LNCaP clone FGC (cell line): ENCODE results near the gene PLIN3.
A peak's percentile ranks its signal among the peaks of the same experiment; 100 is the strongest.
"Not testable (repeated sequence)": the region's sequence is repeated elsewhere in the genome, so short reads cannot be mapped to it uniquely, and the experiment has no call there.

Experiments
- DNase-seq: peaks from one replicate; pipeline ENCODE4 v3.0.0-alpha.2; 2011; ENCODE audit warnings: low read depth
- H3K4me3 ChIP-seq: 2 replicates; pipeline ENCODE4 v1.5.1; 2011; ENCODE audit warnings: mild to moderate bottlenecking, low read depth, low read length, control low read depth
- CTCF ChIP-seq: IDR thresholded peaks from 2 replicates; pipeline ENCODE4 v1.5.1; 2012; ENCODE audit warnings: mild to moderate bottlenecking; ENCODE audit not compliant: control insufficient read depth, insufficient read depth; ENCODE audit errors: extremely low read depth

The PLIN3 gene

GRCh38 chr19:4811328-4812131 lies 55.9 kb downstream of the PLIN3 start:
- DNase-seq, result no peak
- TF ChIP-seq CTCF, result peak; percentile 77
- H3K4me3 ChIP-seq, result no peak overlapping the region

GRCh38 chr19:4807188-4807587 lies 60.3 kb downstream of the PLIN3 start:
- H3K4me3 ChIP-seq, result no peak overlapping the region
- TF ChIP-seq CTCF, result no peak
- DNase-seq, result no peak

GRCh38 chr19:4806384-4806783 lies 61.1 kb downstream of the PLIN3 start:
- no peak overlapping the region for H3K4me3 ChIP-seq
- TF ChIP-seq CTCF, result no peak
- no peak for DNase-seq

- not testable (repeated sequence) for H3K4me3 ChIP-seq
Measured at GRCh38 chr19:4805140-4805539, 62.3 kb downstream of the PLIN3 start.

GRCh38 chr19:4803736-4804695 lies 63.5 kb downstream of the PLIN3 start:
- TF ChIP-seq CTCF, result peak; percentile 88
- H3K4me3 ChIP-seq, result no peak overlapping the region
- DNase-seq, result no peak

More at GRCh38 chr19:4805140-4805539, 62.3 kb downstream of the PLIN3 start:
- DNase-seq, result not testable (repeated sequence)

GRCh38 chr19:4802711-4803110 lies 64.8 kb downstream of the PLIN3 start:
- no peak for TF ChIP-seq CTCF
- H3K4me3 ChIP-seq, result no peak overlapping the region
- DNase-seq, result no peak

- H3K4me3 ChIP-seq, result no peak overlapping the region
- no peak for DNase-seq
- TF ChIP-seq CTCF, result no peak
Measured at GRCh38 chr19:4801085-4801619, 66.3 kb downstream of the PLIN3 start.
